HuH-7.5 (cell line): ENCODE measurements around the gene PATJ.
"Not testable (repeated sequence)": the region's sequence is repeated elsewhere in the genome, so short reads cannot be mapped to it uniquely, and the experiment has no call there.

Source experiments
- DNase-seq: peaks from one replicate; pipeline ENCODE4 v3.0.0; 2011; ENCODE audit warnings: low spot score

Gene PATJ

DNA sequence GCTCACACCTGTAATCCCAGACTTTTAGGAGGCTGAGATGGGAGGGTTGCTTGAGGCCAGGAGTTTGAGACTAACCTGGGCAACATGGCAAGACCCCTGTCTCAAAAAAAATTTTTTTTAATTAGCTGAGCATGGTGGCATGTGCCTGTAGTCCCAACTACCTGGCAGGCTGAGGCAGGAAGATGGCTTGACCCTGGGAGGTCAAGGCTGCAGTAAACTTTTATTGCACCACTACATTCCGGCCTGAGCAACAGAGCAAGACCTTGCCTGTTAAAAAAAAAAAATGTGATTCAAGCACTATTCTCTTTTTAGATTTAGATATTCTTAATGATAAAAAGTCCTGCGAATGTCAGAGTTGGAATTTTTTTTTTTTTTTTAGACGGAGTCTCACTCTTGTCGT is 349.8 kb downstream of the PATJ start:
- no peak for DNase-seq

DNA sequence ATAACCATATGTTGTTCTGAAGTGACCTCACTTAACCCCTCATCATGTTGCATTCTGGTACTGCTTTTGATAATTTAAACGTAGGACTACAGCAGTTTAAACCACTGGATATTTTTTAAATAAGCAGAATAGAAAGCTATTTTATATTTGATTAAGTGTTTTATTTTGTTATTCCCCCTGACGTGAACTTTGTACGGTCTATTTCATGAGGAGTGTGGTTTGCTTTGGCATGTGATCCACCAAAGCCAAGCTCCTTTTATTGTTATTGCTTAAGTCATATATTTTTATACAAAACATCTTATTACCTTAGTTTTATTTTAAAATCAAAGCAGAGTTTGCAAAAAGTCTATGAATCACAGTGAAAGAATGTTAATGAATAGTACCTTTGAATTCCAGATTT is 351.0 kb downstream of the PATJ start:
- DNase-seq: no peak

DNA sequence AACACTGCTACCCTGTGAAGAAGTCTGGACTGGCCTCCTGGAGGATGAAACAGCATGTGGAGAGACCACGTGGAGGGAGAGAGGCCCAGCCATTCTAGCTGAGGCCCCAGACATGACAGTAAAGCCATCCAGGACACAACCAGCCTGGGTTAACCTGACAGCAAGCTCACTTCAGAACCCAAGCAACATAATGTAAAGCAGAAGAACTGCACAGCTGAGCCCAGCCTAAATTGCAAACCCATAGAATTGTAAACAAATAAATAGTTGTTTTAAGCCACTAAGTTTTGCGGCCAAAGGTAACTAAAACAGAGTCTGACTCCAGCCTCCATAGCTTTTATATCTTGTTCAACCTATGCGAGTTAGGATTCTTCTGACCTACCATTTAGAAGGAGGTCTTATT is 355.2 kb downstream of the PATJ start:
- no peak for DNase-seq

DNA sequence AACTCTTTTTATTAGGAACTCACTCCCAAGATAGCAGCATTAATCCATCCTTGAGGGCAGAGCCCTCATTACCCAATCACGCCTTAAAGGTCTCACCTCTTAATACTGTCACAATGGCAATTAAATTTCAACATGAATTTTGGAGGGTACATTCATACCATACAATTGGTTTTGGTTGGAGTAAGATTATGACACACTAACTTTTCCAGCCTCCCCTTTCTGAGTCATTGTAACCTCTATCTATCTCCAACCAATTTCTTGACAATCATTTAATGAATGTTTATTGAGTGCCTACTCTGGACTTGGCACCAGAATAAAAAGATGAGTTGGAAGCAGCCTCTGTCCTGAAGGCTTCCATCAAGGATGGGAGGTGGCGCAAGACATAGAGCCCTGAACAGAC is 358.2 kb downstream of the PATJ start:
- no peak for DNase-seq

GRCh38 chr1:62103846-62104245 is 361.6 kb downstream of the PATJ start:
- no peak for DNase-seq

- DNase-seq: no peak
Observed at GRCh38 chr1:62107923-62108322, 365.6 kb downstream of the PATJ start.

DNA sequence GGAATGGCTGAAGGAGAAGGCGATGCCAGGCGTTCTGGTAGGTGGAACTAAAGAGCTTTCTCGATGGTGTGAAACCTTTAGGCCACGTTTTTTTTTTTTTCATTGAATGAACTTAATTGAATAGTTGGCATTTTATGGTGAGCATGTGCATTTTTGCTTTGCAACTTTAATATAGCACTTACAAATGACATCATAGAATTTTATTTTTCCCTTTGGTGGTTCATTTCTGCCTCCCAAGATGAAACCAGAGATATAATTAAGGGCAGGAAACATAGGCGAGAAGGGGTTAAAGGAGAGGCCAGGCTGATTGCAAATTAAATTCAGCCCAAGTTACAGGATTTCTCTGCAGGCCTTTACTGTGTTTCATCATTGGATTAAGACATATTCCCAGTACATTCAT is 366.8 kb downstream of the PATJ start:
- DNase-seq: no peak

- no peak for DNase-seq
Observed at GRCh38 chr1:62110198-62110817, 368.0 kb downstream of the PATJ start.

DNA sequence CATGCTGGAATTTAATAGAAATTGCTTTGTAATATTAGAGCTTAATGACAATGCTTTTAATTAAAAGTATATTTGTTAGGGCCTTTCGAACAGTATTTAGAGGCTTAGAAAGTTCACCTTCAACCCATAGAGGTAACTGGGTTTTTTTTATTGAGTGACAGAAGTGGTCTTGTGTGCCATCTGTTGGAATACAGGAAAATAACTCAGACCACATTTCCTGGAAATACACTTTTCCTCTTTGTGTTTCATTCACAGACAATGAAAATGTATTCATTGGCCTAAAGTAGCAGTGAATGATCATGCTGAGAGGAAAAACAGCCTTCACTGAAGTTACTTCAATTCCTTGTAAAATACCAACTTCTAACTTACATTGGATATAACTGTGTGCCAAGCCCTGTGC is 368.8 kb downstream of the PATJ start:
- no peak for DNase-seq

- no peak for DNase-seq
Observed at GRCh38 chr1:62113507-62113906, 371.2 kb downstream of the PATJ start.

GRCh38 chr1:62117018-62117750 is 374.9 kb downstream of the PATJ start:
- DNase-seq: no peak

- no peak for DNase-seq
Observed at GRCh38 chr1:62126579-62127290, 384.5 kb downstream of the PATJ start.

GRCh38 chr1:62128745-62129144 is 386.5 kb downstream of the PATJ start:
- DNase-seq: no peak

DNA sequence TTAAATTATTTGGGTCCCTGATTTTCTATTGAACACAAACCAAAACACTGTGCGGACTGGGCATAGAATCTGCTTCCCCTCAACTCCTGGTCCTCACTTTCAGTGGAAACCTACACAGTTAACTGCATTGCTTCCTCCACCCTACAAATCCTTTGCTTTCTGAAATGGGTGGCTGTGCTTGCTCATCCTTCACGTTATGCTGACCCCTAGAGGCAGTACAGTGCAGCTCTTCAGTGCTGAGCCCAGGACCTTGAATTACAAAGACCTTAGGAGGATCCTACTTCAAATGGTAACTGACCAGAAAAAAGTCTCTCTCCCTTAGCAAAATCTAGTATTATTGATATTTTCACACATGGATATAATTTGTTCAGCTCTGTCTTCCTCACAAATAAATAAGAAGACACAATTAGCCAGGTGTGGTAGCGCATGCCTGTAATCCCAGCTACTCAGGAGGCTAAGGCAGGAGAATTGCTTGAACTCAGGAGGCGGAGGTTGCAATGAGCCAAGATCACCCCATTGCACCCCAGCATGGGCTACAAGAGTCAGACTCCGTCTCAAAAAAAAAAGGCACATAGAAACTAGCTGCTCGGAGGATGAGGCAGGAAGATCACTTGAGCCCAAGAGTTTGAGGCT is 388.9 kb downstream of the PATJ start:
- DNase-seq: peak; percentile 58

GRCh38 chr1:62138029-62138428 is 395.7 kb downstream of the PATJ start:
- DNase-seq: no peak

DNA sequence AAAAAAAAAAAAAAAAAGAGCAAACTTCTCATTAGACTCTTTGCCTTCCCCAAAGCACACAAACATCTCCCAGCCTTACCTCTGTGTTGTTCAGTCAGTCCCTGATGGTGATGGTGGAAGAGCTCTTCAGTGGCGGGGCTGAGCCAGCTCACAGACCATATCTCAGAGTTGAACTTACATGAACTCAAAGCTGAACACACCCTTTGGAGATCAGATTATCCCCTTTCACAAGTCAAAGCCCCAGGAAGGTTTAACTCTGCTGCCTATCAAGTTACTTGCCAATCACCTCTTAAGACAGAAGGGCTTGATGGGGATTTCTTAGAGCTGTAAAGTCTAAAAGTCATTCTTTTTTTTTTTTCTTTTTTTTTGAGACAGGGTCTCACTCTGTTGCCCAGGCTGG is 397.1 kb downstream of the PATJ start:
- no peak for DNase-seq

DNA sequence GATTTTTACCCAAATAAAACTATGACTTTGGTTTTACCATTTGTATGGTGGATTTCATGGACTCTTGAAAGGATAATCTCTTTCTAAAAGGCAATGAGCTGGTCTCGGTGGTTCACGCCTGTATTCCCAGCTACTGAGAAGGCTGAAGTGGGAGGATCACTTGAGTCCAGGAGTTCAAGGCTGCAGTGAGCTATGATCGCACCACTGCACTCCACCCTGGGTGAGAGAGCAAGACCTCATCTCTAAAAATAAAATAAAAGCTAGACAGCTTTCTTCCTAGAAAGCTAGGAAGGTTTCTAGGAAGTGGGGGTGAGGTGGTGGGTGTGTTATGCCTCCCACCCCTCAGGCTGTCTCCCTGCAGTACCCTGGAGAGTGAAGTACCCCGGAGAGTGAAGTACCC is 398.4 kb downstream of the PATJ start:
- no peak for DNase-seq

DNA sequence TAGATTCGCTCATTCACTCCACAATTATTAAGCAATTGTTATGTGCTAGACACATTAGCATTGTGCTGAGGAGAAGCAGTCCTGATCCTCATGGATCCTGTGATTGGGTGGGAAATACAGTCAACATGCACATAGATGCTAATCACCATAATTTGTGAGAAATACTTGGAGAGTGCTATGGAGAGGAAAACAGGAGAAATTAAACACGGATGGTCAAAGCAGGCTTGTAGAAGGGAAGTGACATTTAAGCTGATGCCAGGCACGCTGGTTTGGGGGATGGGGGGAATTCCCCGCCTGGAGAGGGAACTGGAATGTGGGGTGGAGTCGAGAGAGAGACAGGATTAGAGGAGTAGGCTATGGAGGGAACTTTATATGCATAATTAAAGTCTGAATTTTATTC is 400.2 kb downstream of the PATJ start:
- no peak for DNase-seq

DNA sequence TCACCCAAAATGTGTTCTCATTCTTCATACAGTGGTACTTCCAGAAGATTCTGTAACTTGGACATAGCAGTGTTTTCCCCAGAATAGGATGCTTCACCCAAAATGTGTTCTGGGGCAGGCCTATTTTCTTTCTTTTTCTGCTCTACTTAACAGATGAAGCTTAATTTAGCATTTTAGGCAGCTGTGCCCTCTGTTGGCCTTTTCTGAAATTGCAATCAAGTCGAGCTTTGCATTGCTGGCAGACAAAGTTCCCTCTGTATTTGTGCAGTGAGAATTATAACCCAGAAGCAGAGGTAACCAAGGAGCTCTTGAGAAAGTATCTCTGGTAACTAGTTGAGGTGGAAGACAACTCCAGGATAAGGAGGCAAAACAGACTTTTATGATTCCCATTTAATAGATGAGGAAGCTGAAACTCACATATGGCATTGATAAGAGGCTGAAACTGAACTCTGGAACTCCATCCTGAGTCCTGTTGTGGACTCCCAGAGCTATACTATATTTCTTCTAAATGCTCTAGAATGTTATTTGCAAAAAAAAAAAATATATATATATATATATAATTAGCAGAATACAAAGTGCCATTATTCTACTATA is 402.1 kb downstream of the PATJ start:
- DNase-seq: peak; percentile 36

DNA sequence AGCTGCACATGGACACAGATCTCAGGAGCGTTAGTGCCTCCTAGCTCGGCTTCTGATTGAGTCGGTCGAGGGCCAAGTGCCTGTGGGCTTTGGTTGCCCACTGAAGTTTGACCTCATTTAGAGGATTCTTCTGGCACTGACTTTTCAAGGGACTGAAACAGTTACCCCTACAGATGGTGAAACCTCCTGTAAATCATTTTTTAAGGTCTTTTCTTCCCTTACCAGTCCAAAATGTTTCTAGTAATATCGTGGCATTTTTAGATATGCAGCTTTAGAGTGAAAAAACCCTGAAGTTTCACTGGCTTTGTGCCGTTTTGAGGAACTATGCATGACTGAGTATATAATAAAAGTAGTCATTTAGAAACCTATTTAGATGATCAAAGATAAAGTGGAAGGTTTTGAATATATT is 417.7 kb downstream of the PATJ start:
- no peak for DNase-seq

DNA sequence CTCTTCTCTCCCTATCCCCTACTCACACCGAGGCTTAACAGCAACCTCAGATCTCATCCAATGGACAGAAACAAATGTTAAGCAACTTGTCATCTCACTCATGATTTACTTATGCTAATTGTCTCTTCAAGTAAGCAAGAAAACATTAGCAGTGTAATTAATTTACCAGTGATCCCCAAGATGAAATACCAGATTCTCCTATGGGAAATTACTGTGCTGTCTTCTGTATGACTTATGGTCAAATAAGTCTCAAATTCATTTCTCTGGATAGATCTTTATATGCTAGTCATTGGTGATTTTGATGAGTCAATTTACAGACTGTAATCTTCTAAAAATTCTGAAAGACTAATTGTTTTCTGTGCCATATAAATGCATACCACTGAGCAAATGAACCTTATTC is 419.4 kb downstream of the PATJ start:
- DNase-seq: no peak

DNA sequence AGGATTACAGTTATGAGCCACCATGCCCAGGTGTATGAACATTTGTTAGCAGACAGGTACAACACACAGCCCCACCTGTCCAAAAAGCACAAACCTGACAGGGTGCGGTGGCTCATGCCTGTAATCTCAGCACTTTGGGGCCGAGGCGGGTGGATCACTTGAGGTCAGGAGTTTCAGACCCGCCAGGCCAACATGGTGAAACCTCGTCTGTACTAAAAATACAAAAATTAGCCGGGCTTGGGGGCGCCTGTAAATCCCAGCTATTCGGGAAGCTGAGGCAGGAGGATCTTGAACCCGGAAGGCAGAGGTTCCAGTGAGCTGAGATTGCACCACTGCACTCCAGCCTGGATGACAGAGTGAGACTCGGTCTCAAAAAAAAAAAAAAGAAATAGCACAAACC is 428.1 kb downstream of the PATJ start:
- not testable (repeated sequence) for DNase-seq
